Kidney epithelial cell (primary cell): ENCODE measurements around the gene CAMK2D. TPM values are rescaled to one million over a fixed set of nuclear protein-coding genes. Genes with fewer than 3 reads are reported as not detected.

Source experiments
- DNase-seq: peaks from one replicate; pipeline ENCODE4 v3.0.0-alpha.2; 2010; ENCODE audit warnings: low read depth
- H3K27me3 ChIP-seq: 2 replicates; pipeline ENCODE4 v1.6.0; 2011; ENCODE audit warnings: low read length; ENCODE audit not compliant: control insufficient read depth, insufficient read depth
- H3K36me3 ChIP-seq: 2 replicates; pipeline ENCODE4 v1.5.1; 2011; ENCODE audit warnings: low read length; ENCODE audit not compliant: control insufficient read depth, insufficient read depth
- H3K4me3 ChIP-seq: 2 replicates; pipeline ENCODE4 v1.5.1; 2011; ENCODE audit warnings: low read depth, mild to moderate bottlenecking, control low read depth, low read length
- CTCF ChIP-seq: IDR thresholded peaks from 2 replicates; pipeline ENCODE4 v1.5.1; 2011; ENCODE audit warnings: mild to moderate bottlenecking, moderate library complexity, low read length, control low read depth, inconsistent platforms; ENCODE audit not compliant: insufficient read depth, poor library complexity, severe bottlenecking
- total RNA-seq: library from RNA; depleted of rRNA; stranded (reverse); fragments of >200 nt; gene quantifications from 2 replicates; pipeline ENCODE4 v1.2.3, GENCODE V29; 2015

Gene CAMK2D
- total RNA-seq, 1 donor from 2014 or later: 36.2 TPM

- no peak overlapping the region for H3K4me3 ChIP-seq
- no peak for TF ChIP-seq CTCF
- no peaks in the 10 kb centered on the region for H3K27me3 ChIP-seq
- no peaks in the 10 kb centered on the region for H3K36me3 ChIP-seq
- DNase-seq: no peak
Measured at GRCh38 chr4:113613503-113613902, 148.0 kb downstream of the CAMK2D start.

DNA sequence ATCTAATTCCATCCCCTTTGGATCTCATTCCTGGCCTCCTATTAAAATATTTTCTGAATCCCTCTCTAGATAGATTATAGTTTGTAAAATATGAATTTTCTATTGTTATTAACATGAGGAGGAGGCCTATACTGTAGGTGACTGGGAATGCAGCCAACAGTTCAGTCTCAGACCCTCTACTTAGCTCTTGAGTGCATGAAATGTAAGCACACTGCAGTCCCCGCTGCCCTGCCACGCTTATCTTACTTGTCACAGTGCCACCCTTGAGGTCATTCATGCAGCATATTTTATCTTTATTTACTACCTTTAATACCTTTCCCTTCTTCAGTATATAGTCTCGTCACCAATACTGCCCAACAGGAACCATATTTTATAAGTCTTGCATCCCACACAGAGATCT is 151.0 kb downstream of the CAMK2D start:
- TF ChIP-seq CTCF: no peak
- H3K4me3 ChIP-seq: no peak overlapping the region
- H3K36me3 ChIP-seq: no peaks in the 10 kb centered on the region
- no peaks in the 10 kb centered on the region for H3K27me3 ChIP-seq
- DNase-seq: no peak

- H3K36me3 ChIP-seq: no peaks in the 10 kb centered on the region
- no peak for DNase-seq
- no peaks in the 10 kb centered on the region for H3K27me3 ChIP-seq
- TF ChIP-seq CTCF: no peak
- no peak overlapping the region for H3K4me3 ChIP-seq
Measured at GRCh38 chr4:113607998-113608397, 153.5 kb downstream of the CAMK2D start.

GRCh38 chr4:113607147-113607720 is 154.3 kb downstream of the CAMK2D start:
- no peak overlapping the region for H3K4me3 ChIP-seq
- H3K36me3 ChIP-seq: no peaks in the 10 kb centered on the region
- no peak for TF ChIP-seq CTCF
- no peak for DNase-seq
- H3K27me3 ChIP-seq: no peaks in the 10 kb centered on the region

GRCh38 chr4:113604955-113605354 is 156.6 kb downstream of the CAMK2D start:
- Histone ChIP-seq H3K4me3 (no peak overlapping the region), H3K36me3 (no peaks in the 10 kb centered on the region), H3K27me3 (no peaks in the 10 kb centered on the region)
- DNase-seq: no peak
- no peak for TF ChIP-seq CTCF

DNA sequence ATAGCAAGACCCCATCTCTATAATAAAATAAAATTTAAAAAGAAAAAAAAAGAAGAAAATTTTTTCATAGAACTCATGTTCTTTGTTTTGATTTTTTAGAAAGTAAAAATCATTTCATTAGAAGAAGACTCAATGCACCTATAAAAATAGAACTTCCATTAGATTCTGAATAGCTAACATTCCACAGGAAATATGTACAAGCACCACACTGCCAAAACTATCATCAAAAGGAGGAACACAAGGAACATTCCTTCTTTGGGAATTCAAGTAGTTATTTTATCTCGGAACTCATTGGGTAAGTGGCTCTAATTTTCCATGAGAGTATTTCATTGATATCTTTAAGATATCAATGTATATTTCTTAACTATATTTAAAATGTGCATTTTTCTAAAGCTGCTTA is 157.6 kb downstream of the CAMK2D start:
- Histone ChIP-seq H3K27me3 (no peaks in the 10 kb centered on the region), H3K36me3 (no peaks in the 10 kb centered on the region), H3K4me3 (no peak overlapping the region)
- no peak for DNase-seq
- TF ChIP-seq CTCF: no peak
